Hepatic stellate cell (primary cell): Measurements from ENCODE around the gene SPEF2.
"Not testable (repeated sequence)": the region's sequence is repeated elsewhere in the genome, so short reads cannot be mapped to it uniquely, and the experiment has no call there.

ENCODE experiments used
- DNase-seq: peaks from one replicate; pipeline ENCODE4 v3.0.0; 2011; ENCODE audit warnings: low spot score

SPEF2 gene

GRCh38 chr5:35659556-35659955 lies 41.9 kb downstream of the SPEF2 start:
- DNase-seq: no peak

- DNase-seq: no peak
These were observed 42.8 kb downstream of the SPEF2 start for GRCh38 chr5:35660451-35660850.

GRCh38 chr5:35664584-35664983 lies 46.9 kb downstream of the SPEF2 start:
- DNase-seq: no peak

GRCh38 chr5:35665096-35665495 lies 47.4 kb downstream of the SPEF2 start:
- DNase-seq: no peak

GRCh38 chr5:35668319-35668718 lies 50.7 kb downstream of the SPEF2 start:
- no peak for DNase-seq

GRCh38 chr5:35668794-35669193 lies 51.1 kb downstream of the SPEF2 start:
- DNase-seq: no peak

- DNase-seq: no peak
These were observed 54.1 kb downstream of the SPEF2 start for GRCh38 chr5:35671541-35672295.

- DNase-seq: not testable (repeated sequence)
These were observed 54.6 kb downstream of the SPEF2 start for GRCh38 chr5:35672296-35672655.

GRCh38 chr5:35672995-35673394 lies 55.3 kb downstream of the SPEF2 start:
- no peak for DNase-seq

GRCh38 chr5:35674049-35674448 lies 56.4 kb downstream of the SPEF2 start:
- no peak for DNase-seq

GRCh38 chr5:35675392-35675791 lies 57.7 kb downstream of the SPEF2 start:
- DNase-seq: no peak

- no peak for DNase-seq
These were observed 60.2 kb downstream of the SPEF2 start for GRCh38 chr5:35677878-35678277.

GRCh38 chr5:35678661-35679060 lies 61.0 kb downstream of the SPEF2 start:
- DNase-seq: no peak

GRCh38 chr5:35679357-35679756 lies 61.7 kb downstream of the SPEF2 start:
- DNase-seq: no peak

GRCh38 chr5:35681911-35682310 lies 64.2 kb downstream of the SPEF2 start:
- no peak for DNase-seq

- no peak for DNase-seq
These were observed 65.8 kb downstream of the SPEF2 start for GRCh38 chr5:35683466-35683865.

- DNase-seq: no peak
These were observed 67.5 kb downstream of the SPEF2 start for GRCh38 chr5:35685161-35685560.

- no peak for DNase-seq
These were observed 70.3 kb downstream of the SPEF2 start for GRCh38 chr5:35687961-35688360.

GRCh38 chr5:35694481-35694880 lies 76.8 kb downstream of the SPEF2 start:
- no peak for DNase-seq

GRCh38 chr5:35698047-35698808 lies 80.6 kb downstream of the SPEF2 start:
- DNase-seq: no peak

GRCh38 chr5:35707659-35708058 lies 90.0 kb downstream of the SPEF2 start:
- no peak for DNase-seq

GRCh38 chr5:35709688-35710087 lies 92.0 kb downstream of the SPEF2 start:
- no peak for DNase-seq

- no peak for DNase-seq
These were observed 100.1 kb downstream of the SPEF2 start for GRCh38 chr5:35717718-35718117.

- no peak for DNase-seq
These were observed 118.1 kb downstream of the SPEF2 start for GRCh38 chr5:35735718-35736117.
